ENCODE measurements around the gene GRM1. TPM values are rescaled to one million over a fixed set of nuclear protein-coding genes. Genes with fewer than 3 reads are reported as not detected.

The GRM1 gene
- total RNA-seq, 1 donor from 2014 or later, result 0.41 TPM

- Mint-ChIP-seq H3K27me3 (no peaks in the 10 kb centered on the region), H3K4me1 (ENCODE audit: low read depth) (peaks cover 5% of the 10 kb centered on the region), H3K36me3 (ENCODE audit: insufficient read depth) (no peaks in the 10 kb centered on the region), H3K9me3 (ENCODE audit: low read depth) (no peaks in the 10 kb centered on the region), H3K27ac (no peak overlapping the region), H3K4me3 (ENCODE audit: low read depth) (no peak overlapping the region)
- no peak for DNase-seq (ENCODE audit: low spot score, unreplicated experiment)
- TF ChIP-seq CTCF (IDR thresholded peaks at IDR 0.05; ENCODE audit: unreplicated experiment), result no peak
Observed at GRCh38 chr6:146310628-146311027, 281.8 kb downstream of the GRM1 start.

- no peaks in the 10 kb centered on the region for H3K36me3 Mint-ChIP-seq (ENCODE audit: insufficient read depth)
- H3K9me3 Mint-ChIP-seq (ENCODE audit: low read depth), result no peaks in the 10 kb centered on the region
- no peaks in the 10 kb centered on the region for H3K27me3 Mint-ChIP-seq
- no peak overlapping the region for H3K27ac Mint-ChIP-seq
- peaks cover 4% of the 10 kb centered on the region for H3K4me1 Mint-ChIP-seq (ENCODE audit: low read depth)
- no peak for TF ChIP-seq CTCF (IDR thresholded peaks at IDR 0.05; ENCODE audit: unreplicated experiment)
- no peak overlapping the region for H3K4me3 Mint-ChIP-seq (ENCODE audit: low read depth)
- no peak for DNase-seq (ENCODE audit: low spot score, unreplicated experiment)
Observed at GRCh38 chr6:146311079-146311478, 282.2 kb downstream of the GRM1 start.

- no peak for TF ChIP-seq CTCF (IDR thresholded peaks at IDR 0.05; ENCODE audit: unreplicated experiment)
- H3K27me3 Mint-ChIP-seq, result no peaks in the 10 kb centered on the region
- H3K4me1 Mint-ChIP-seq (ENCODE audit: low read depth), result no peaks in the 10 kb centered on the region
- no peak overlapping the region for H3K27ac Mint-ChIP-seq
- H3K4me3 Mint-ChIP-seq (ENCODE audit: low read depth), result no peak overlapping the region
- H3K36me3 Mint-ChIP-seq (ENCODE audit: insufficient read depth), result no peaks in the 10 kb centered on the region
- no peak for DNase-seq (ENCODE audit: low spot score, unreplicated experiment)
- no peaks in the 10 kb centered on the region for H3K9me3 Mint-ChIP-seq (ENCODE audit: low read depth)
Observed at GRCh38 chr6:146312608-146313007, 283.7 kb downstream of the GRM1 start.

GRCh38 chr6:146315381-146316174 is 286.7 kb downstream of the GRM1 start:
- Mint-ChIP-seq H3K36me3 (ENCODE audit: insufficient read depth) (no peaks in the 10 kb centered on the region), H3K4me3 (ENCODE audit: low read depth) (no peak overlapping the region), H3K9me3 (ENCODE audit: low read depth) (peaks cover 25% of the 10 kb centered on the region), H3K27ac (no peak overlapping the region), H3K27me3 (no peaks in the 10 kb centered on the region), H3K4me1 (ENCODE audit: low read depth) (no peaks in the 10 kb centered on the region)
- no peak for TF ChIP-seq CTCF (IDR thresholded peaks at IDR 0.05; ENCODE audit: unreplicated experiment)
- DNase-seq (ENCODE audit: low spot score, unreplicated experiment), result no peak

GRCh38 chr6:146316175-146316495 is 287.3 kb downstream of the GRM1 start:
- Mint-ChIP-seq H3K27me3 (no peaks in the 10 kb centered on the region), H3K4me3 (ENCODE audit: low read depth) (no peak overlapping the region), H3K9me3 (ENCODE audit: low read depth) (peaks cover 29% of the 10 kb centered on the region), H3K27ac (no peak overlapping the region), H3K36me3 (ENCODE audit: insufficient read depth) (no peaks in the 10 kb centered on the region), H3K4me1 (ENCODE audit: low read depth) (no peaks in the 10 kb centered on the region)
- DNase-seq (ENCODE audit: low spot score, unreplicated experiment), result no peak
- TF ChIP-seq CTCF (IDR thresholded peaks at IDR 0.05; ENCODE audit: unreplicated experiment), result no peak

Data from progenitor cell of endocrine pancreas (in vitro differentiated cells).